ENCODE results near the gene OAS3. TPM values are rescaled to one million over a fixed set of nuclear protein-coding genes. Genes with fewer than 3 reads are reported as not detected.
"Not testable (repeated sequence)": the region's sequence is repeated elsewhere in the genome, so short reads cannot be mapped to it uniquely, and the experiment has no call there.

OAS3 gene
- total RNA-seq, 1 donor from 2014 or later, result 7.0 TPM

DNA sequence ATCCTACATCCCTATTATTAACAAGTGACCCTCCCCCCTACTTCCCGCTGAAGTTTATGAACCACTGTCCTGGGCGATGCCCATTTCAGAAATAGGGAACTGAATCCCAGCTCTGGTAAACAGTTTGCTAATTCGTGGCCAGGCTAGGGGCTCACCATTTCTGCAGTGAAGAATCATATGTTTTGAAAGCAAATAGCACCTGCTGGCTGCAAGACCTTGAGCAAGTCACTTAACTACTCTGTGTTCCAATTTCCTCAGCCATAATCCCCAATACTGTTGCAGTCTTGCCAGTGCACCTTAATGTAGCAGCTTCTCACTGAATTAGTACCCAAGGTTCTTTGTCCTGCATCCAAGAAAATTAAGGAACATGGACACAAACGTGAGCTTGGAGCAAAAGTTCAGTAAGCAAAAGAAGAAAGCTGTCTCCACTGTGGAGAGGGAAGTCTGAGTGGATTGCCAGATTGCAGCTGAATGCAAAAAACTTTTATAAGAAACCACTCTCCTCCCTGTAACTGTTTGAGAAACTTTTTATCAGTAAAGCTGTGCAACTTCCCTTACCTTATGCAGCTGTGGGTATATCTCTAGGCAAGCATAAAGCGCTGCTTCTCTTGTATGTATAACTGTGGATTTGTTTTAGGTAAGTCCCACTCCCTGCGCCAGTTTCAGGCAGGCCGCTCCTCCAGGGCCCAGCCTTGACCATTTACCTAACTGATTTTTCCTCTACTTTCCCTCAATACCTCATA is 30.7 kb upstream of the OAS3 start:
- peak overlapping the region; percentile 35 to 59 for H3K4me3 ChIP-seq
- peak overlapping the region in 1 of 2 donors; percentile 49 for H3K27ac ChIP-seq
- peaks cover 0 to 4% of the 10 kb centered on the region in 2 donors for H3K9me3 ChIP-seq
- peaks cover 0 to 28% of the 10 kb centered on the region in 2 donors for H3K4me1 ChIP-seq
- TF ChIP-seq, protein P1, sequence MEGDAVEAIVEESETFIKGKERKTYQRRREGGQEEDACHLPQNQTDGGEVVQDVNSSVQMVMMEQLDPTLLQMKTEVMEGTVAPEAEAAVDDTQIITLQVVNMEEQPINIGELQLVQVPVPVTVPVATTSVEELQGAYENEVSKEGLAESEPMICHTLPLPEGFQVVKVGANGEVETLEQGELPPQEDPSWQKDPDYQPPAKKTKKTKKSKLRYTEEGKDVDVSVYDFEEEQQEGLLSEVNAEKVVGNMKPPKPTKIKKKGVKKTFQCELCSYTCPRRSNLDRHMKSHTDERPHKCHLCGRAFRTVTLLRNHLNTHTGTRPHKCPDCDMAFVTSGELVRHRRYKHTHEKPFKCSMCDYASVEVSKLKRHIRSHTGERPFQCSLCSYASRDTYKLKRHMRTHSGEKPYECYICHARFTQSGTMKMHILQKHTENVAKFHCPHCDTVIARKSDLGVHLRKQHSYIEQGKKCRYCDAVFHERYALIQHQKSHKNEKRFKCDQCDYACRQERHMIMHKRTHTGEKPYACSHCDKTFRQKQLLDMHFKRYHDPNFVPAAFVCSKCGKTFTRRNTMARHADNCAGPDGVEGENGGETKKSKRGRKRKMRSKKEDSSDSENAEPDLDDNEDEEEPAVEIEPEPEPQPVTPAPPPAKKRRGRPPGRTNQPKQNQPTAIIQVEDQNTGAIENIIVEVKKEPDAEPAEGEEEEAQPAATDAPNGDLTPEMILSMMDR (IDR thresholded peaks at IDR 0.05), result no peak
- H3K27me3 ChIP-seq, result no peaks in the 10 kb centered on the region
- peaks cover 0 to 5% of the 10 kb centered on the region in 2 donors for H3K36me3 ChIP-seq
- intact Hi-C loops (cut with DNase I), result loop anchor here (10.0 kb wide), 1 partner anchor 127 kb away; no protein-coding TSS in a partner anchor
- no peak for DNase-seq (ENCODE audit: low spot score in 2 of 2)

DNA sequence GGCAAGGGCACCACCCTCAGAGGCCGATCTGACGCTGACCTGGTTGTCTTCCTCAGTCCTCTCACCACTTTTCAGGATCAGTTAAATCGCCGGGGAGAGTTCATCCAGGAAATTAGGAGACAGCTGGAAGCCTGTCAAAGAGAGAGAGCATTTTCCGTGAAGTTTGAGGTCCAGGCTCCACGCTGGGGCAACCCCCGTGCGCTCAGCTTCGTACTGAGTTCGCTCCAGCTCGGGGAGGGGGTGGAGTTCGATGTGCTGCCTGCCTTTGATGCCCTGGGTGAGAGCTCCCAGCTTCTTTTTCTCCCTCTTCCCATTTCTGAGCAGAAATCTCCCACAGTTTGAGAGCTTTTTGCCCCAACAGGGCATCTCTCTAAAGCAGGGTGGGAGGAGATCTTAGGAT is 29.7 kb upstream of the OAS3 start:
- H3K27ac ChIP-seq, result no peak overlapping the region
- TF ChIP-seq, protein P1 (IDR thresholded peaks at IDR 0.05), result no peak
- peaks cover 0 to 25% of the 10 kb centered on the region in 2 donors for H3K4me1 ChIP-seq
- DNase-seq (ENCODE audit: low spot score in 2 of 2), result no peak
- peaks cover 7 to 12% of the 10 kb centered on the region in 2 donors for H3K9me3 ChIP-seq
- intact Hi-C loops (cut with DNase I), result loop anchor here (10.0 kb wide), 1 partner anchor 126 kb away; no protein-coding TSS in a partner anchor
- H3K36me3 ChIP-seq, result peaks cover 0 to 5% of the 10 kb centered on the region in 2 donors
- peak overlapping the region in 1 of 2 donors; percentile 59 for H3K4me3 ChIP-seq
- no peaks in the 10 kb centered on the region for H3K27me3 ChIP-seq

DNA sequence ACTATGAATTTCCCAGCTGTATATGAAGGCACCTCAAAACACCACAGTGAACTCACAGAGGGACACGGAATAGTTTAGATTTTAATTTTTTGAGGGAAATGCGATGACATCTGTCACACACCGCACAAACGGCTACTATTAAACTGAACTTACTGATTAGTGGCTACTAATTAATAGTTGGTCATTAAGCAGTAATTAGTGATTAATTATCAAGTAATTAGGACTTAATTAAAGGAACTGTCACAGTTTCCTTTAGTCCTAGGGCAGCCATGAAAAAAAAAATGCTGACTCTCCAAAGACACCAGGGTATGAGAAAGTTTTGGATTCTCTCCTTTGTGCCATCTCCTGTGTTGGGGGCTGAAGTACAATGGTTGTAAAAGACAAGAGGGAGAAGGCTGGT is 28.6 kb upstream of the OAS3 start:
- Histone ChIP-seq H3K36me3 (peaks cover 0 to 5% of the 10 kb centered on the region in 2 donors), H3K27ac (no peak overlapping the region)

DNA sequence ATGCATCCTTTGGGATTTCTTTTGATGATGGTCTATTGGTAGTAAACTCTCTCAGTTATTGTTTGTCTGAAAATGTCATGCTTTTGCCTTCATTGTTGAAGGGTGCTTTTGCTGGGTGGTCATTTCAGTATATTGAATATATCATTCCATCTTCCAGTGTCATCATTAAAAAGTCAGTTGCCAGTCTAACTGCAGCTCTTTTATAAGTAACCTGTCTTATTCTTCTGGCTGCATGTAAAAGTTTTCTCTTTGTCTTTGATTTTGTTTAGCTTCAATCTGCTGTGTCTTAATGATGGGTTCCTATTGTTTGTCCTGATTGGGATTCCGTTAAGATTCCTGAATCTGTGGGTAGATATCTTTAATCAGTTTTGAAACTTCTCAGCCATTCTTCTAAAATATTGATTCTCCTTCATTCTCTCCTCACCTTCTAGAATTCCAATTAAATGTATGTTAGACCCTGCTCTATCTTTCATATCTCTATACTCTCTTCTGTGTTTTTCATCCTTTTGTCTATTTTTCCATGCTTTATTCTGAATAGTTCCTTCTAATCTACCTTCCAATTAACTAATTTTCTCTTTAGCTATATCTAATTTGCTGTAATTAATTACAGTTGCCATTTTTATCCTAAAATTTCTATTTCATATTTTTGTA is 25.1 kb upstream of the OAS3 start:
- no peaks in the 10 kb centered on the region for H3K4me1 ChIP-seq
- no peak overlapping the region for H3K27ac ChIP-seq
- peaks cover 7 to 17% of the 10 kb centered on the region in 2 donors for H3K9me3 ChIP-seq
- intact Hi-C loops (cut with DNase I), result no loop called here
- H3K36me3 ChIP-seq, result peaks cover 10 to 12% of the 10 kb centered on the region in 2 donors
- H3K4me3 ChIP-seq, result no peak overlapping the region
- TF ChIP-seq, protein P1 (IDR thresholded peaks at IDR 0.05), result no peak
- DNase-seq (ENCODE audit: low spot score in 2 of 2), result no peak
- no peaks in the 10 kb centered on the region for H3K27me3 ChIP-seq

More for the DNA sequence above, 28.6 kb upstream of the OAS3 start:
- DNase-seq (ENCODE audit: low spot score in 2 of 2), result no peak
- Histone ChIP-seq H3K4me3 (no peak overlapping the region), H3K4me1 (peaks cover 0 to 17% of the 10 kb centered on the region in 2 donors), H3K9me3 (peaks cover 7 to 17% of the 10 kb centered on the region in 2 donors), H3K27me3 (no peaks in the 10 kb centered on the region)
- intact Hi-C loops (cut with DNase I), result loop anchor here (10.0 kb wide), 1 partner anchor 125 kb away; no protein-coding TSS in a partner anchor
- TF ChIP-seq, protein P1 (IDR thresholded peaks at IDR 0.05), result no peak

DNA sequence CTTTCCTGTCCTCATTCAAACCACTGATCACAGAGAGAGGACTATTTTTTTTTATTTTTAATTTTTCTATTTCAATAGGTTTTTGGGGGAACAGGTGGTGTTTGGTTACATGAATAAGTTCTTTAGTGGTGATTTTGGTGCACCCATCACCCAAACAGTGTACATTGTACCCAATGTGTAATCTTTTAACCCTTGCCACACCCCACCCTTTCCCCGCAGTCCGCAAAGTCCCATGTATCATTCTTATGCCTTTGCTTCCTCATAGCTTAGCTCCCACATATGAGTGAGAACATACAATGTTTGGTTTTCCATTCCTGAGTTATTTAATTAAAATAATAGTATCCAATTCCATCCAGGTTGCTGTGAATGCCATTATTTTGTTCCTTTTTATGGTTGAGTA is 24.4 kb upstream of the OAS3 start:
- H3K4me1 ChIP-seq; DNase-seq (ENCODE audit: low spot score in 2 of 2); H3K27ac ChIP-seq; H3K27me3 ChIP-seq; H3K4me3 ChIP-seq; intact Hi-C loops (cut with DNase I): not testable (repeated sequence)
- Histone ChIP-seq H3K9me3 (peaks cover 7 to 17% of the 10 kb centered on the region in 2 donors), H3K36me3 (peaks cover 10 to 16% of the 10 kb centered on the region in 2 donors)

DNA sequence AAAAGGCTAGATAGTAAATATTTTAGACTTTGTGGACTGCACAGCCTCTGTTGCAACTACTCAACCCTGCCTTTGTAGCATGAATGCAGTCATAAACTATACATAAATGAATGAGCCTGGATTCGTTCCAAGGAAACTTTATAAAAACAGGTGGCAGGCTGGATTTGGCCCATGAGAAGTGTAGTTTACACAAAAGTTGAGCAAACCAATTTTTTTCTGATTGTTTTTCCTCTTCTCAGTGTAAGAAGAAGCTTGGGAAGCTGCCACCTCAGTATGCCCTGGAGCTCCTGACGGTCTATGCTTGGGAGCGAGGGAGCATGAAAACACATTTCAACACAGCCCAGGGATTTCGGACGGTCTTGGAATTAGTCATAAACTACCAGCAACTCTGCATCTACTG is 22.0 kb upstream of the OAS3 start:
- Histone ChIP-seq H3K4me3 (no peak overlapping the region), H3K36me3 (peaks cover 10 to 24% of the 10 kb centered on the region in 2 donors), H3K27ac (no peak overlapping the region), H3K4me1 (no peaks in the 10 kb centered on the region), H3K9me3 (peaks cover 7 to 17% of the 10 kb centered on the region in 2 donors), H3K27me3 (no peaks in the 10 kb centered on the region)
- DNase-seq (ENCODE audit: low spot score in 2 of 2), result no peak
- TF ChIP-seq, protein P1 (IDR thresholded peaks at IDR 0.05), result no peak
- intact Hi-C loops (cut with DNase I), result no loop called here

All from ascending aorta (tissue), 2 donors.